ENCODE results near the gene BRPF1.

DNA sequence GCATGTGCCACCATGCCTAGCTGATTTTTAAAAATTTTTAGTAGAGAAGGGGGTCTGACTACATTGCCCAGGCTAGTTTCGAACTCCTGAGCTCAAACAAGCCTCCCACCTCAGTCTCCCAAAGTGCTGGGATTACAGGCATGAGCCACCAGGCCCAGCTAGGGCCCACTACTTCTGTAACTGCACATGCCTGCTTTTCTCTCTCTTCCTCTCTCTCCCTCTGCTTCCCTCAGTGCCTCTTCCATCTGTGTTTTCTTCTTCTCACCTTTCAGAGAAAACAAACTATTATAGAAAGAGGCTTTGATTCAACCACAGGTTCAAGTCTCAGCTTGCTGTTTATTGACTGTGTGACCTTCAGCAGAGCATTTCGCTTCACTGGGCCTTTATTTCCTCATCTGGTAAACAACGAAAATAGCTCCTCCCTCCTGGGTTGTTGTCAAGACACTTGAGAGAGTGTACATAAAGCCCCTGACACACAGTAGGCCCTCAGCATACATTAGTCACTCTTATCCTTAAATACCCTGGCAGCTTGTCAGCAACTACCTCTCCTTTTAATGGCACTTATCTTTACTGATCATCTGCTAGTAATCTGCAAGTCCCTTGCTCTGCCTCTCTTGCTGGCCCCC is 50.6 kb downstream of the BRPF1 start:
- TF ChIP-seq, protein P1, sequence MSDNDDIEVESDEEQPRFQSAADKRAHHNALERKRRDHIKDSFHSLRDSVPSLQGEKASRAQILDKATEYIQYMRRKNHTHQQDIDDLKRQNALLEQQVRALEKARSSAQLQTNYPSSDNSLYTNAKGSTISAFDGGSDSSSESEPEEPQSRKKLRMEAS (IDR thresholded peaks at IDR 0.05), result no peak
- TF ChIP-seq EGR1 (IDR thresholded peaks at IDR 0.05) (no peak), YY1 (IDR thresholded peaks at IDR 0.05; ENCODE audit: low read depth) (no peak)

Measured in Ishikawa (cell line).